ENCODE data around the gene PROCA1.
"Not testable (repeated sequence)": the region's sequence is repeated elsewhere in the genome, so short reads cannot be mapped to it uniquely, and the experiment has no call there.

The PROCA1 gene

DNA sequence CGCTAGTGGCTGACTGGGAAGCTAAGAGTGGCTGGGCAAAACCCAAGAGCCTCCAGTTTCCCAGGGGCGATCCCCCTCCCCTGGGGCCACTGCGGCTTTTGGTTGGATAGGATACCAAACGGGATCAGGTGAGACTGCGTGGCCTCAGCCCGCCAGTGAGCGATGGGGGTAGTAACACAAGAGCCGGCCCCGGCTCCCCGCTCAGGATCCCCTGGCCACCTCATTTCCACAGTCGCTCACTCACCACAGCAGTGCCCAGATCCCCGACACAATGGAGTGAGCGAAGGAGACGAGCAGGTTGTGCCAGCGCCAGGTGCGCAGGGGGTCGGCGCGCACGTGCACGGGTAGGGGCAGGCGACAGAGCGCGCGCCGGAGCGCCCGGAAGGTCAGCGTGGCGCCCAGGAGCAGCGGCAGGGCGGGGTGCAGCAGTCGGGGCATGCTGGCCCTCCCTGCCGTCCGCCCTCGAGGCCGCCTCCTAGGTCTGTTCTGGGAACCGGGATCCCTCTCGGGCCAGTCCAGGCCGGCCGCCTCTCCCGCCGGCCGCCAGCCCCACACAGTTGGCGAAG lies 14.1 kb upstream of the PROCA1 start:
- TF ChIP-seq, protein P1, sequence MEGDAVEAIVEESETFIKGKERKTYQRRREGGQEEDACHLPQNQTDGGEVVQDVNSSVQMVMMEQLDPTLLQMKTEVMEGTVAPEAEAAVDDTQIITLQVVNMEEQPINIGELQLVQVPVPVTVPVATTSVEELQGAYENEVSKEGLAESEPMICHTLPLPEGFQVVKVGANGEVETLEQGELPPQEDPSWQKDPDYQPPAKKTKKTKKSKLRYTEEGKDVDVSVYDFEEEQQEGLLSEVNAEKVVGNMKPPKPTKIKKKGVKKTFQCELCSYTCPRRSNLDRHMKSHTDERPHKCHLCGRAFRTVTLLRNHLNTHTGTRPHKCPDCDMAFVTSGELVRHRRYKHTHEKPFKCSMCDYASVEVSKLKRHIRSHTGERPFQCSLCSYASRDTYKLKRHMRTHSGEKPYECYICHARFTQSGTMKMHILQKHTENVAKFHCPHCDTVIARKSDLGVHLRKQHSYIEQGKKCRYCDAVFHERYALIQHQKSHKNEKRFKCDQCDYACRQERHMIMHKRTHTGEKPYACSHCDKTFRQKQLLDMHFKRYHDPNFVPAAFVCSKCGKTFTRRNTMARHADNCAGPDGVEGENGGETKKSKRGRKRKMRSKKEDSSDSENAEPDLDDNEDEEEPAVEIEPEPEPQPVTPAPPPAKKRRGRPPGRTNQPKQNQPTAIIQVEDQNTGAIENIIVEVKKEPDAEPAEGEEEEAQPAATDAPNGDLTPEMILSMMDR (IDR thresholded peaks at IDR 0.05; ENCODE audit: low read depth, low read length), result no peak
- TF ChIP-seq MYC (IDR thresholded peaks at IDR 0.05; ENCODE audit: low read depth, low read length) (peak; percentile 94), POLR2A (IDR thresholded peaks at IDR 0.05; ENCODE audit: extremely low read depth, insufficient read length) (peak; percentile 81)
- TF ChIP-seq, protein P2, sequence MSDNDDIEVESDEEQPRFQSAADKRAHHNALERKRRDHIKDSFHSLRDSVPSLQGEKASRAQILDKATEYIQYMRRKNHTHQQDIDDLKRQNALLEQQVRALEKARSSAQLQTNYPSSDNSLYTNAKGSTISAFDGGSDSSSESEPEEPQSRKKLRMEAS (IDR thresholded peaks at IDR 0.05; ENCODE audit: low read depth, low read length), result peak; percentile 96
- peak; percentile 92 for DNase-seq (ENCODE audit: low read depth)

GRCh38 chr17:28725166-28725659 lies 13.5 kb upstream of the PROCA1 start:
- TF ChIP-seq, protein P2 (IDR thresholded peaks at IDR 0.05; ENCODE audit: low read depth, low read length), result no peak
- no peak for TF ChIP-seq MYC (IDR thresholded peaks at IDR 0.05; ENCODE audit: low read depth, low read length)
- TF ChIP-seq POLR2A (IDR thresholded peaks at IDR 0.05; ENCODE audit: extremely low read depth, insufficient read length), result peak; percentile 47
- TF ChIP-seq, protein P1 (IDR thresholded peaks at IDR 0.05; ENCODE audit: low read depth, low read length), result peak; percentile 6
- peak; percentile 88 for DNase-seq (ENCODE audit: low read depth)
- H3K4me3 ChIP-seq (ENCODE audit: low read depth, low read length), result peak overlapping the region; percentile 75

More for the DNA sequence above, 14.1 kb upstream of the PROCA1 start:
- peak overlapping the region; percentile 75 for H3K4me3 ChIP-seq (ENCODE audit: low read depth, low read length)

GRCh38 chr17:28724500-28725165 lies 12.9 kb upstream of the PROCA1 start:
- peak; percentile 59 for DNase-seq (ENCODE audit: low read depth)
- TF ChIP-seq MYC (IDR thresholded peaks at IDR 0.05; ENCODE audit: low read depth, low read length), result peak; percentile 26; the same call in 1 of the 2 replicates
- TF ChIP-seq POLR2A (IDR thresholded peaks at IDR 0.05; ENCODE audit: extremely low read depth, insufficient read length), result no peak
- peak overlapping the region; percentile 75 for H3K4me3 ChIP-seq (ENCODE audit: low read depth, low read length)

- DNase-seq (ENCODE audit: low read depth), result not testable (repeated sequence)
- peak overlapping the region; percentile 75 for H3K4me3 ChIP-seq (ENCODE audit: low read depth, low read length)
These were observed 12.3 kb upstream of the PROCA1 start for GRCh38 chr17:28723836-28724499.

DNA sequence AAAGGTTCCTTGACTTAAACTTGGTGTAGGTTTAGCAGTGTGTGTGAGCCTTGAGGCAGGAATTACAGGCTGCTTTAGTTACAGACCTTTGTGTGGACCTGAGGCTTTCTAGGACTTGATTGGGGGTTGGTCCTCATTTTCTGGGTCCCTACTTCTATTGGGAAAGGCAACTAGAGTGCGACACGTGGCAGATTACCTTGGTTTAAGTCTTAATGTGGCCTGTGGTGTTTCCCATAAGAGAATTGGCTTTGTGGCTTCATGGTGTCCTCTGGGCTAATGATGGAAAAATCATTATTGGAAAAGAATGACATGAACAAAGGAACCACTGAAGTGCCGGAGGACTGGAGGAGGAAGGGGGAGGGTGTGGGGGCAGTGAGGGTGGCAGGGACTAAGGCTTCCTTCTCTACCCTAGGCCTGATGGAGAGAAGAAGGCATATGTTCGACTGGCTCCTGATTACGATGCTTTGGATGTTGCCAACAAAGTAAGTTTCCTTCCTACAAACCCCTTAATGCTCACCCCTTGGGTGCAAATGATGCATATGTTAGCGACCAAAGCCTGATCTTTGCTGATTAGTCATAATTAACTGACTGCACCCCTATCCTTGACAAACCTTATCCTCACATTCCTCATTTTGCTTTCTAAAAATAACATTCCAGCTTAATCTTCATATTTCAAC lies 11.6 kb upstream of the PROCA1 start:
- peak overlapping the region; percentile 80 for H3K4me3 ChIP-seq (ENCODE audit: low read depth, low read length)
- DNase-seq (ENCODE audit: low read depth), result no peak
- TF ChIP-seq, protein P1 (IDR thresholded peaks at IDR 0.05; ENCODE audit: low read depth, low read length), result no peak
- TF ChIP-seq POLR2A (IDR thresholded peaks at IDR 0.05; ENCODE audit: extremely low read depth, insufficient read length) (no peak), MYC (IDR thresholded peaks at IDR 0.05; ENCODE audit: low read depth, low read length) (no peak)
- TF ChIP-seq, protein P2 (IDR thresholded peaks at IDR 0.05; ENCODE audit: low read depth, low read length), result no peak

DNA sequence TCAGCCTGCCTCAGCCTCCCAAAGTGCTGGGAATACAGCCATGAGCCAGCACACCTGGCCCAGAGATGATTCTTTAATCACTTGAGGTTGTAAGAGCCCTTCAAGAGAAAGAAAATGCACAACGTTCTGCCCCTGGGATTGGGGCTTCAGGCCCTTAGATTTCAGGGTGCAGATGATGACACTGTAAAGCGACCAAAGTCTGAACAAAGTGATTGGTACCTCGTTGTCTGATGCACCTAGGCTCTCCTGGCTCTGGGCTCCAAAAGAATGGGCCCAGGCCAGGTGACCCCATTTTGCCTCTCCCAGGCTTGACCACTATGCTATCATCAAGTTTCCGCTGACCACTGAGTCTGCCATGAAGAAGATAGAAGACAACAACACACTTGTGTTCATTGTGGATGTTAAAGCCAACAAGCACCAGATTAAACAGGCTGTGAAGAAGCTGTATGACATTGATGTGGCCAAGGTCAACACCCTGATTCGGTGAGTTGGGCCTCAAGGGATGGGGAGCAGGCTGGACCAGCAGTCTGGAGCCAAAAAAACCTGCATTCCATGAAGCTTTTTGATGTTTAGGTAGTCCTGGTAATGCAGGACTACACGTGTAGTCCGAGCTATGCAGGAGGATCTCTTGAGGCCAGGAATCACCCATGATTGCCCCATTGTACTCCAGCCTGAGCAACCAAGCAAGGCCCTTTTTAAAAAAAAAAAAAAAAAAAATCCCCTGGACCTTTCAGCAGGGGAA lies 10.9 kb upstream of the PROCA1 start:
- TF ChIP-seq MYC (IDR thresholded peaks at IDR 0.05; ENCODE audit: low read depth, low read length), result no peak
- no peak for TF ChIP-seq POLR2A (IDR thresholded peaks at IDR 0.05; ENCODE audit: extremely low read depth, insufficient read length)
- TF ChIP-seq, protein P1 (IDR thresholded peaks at IDR 0.05; ENCODE audit: low read depth, low read length), result no peak
- TF ChIP-seq, protein P2 (IDR thresholded peaks at IDR 0.05; ENCODE audit: low read depth, low read length), result no peak
- peak overlapping the region; percentile 80 for H3K4me3 ChIP-seq (ENCODE audit: low read depth, low read length)
- no peak for DNase-seq (ENCODE audit: low read depth)

GRCh38 chr17:28720997-28721329 lies 9.3 kb upstream of the PROCA1 start:
- H3K4me3 ChIP-seq (ENCODE audit: low read depth, low read length), result peak overlapping the region; percentile 80
- not testable (repeated sequence) for DNase-seq (ENCODE audit: low read depth)

All from NB4 (cell line).